Stimulated activated effector memory CD8-positive, alpha-beta T cell treated with anti-CD3 and anti-CD28 coated beads, Interleukin-12 subunit alpha, Interleukin-12 subunit beta, amount 100 ng/mL, for 72 hours (primary cell): ENCODE results near the gene RAB31.
A peak's percentile ranks its signal among the peaks of the same experiment; 100 is the strongest.
"Not testable (repeated sequence)": the region's sequence is repeated elsewhere in the genome, so short reads cannot be mapped to it uniquely, and the experiment has no call there.

Source experiments
- ATAC-seq: fragments of 150-1000 bp; cut with Tn5 transposase; 2 replicates; pipeline ENCODE4 v1.10.0; 2021
- DNase-seq, 2 donors: peaks; one replicate each; pipeline ENCODE4 v3.0.0; 2021 to 2022; ENCODE audit warnings: low spot score in 2 of 2
- H3K27ac Mint-ChIP-seq: one replicate; pipeline ENCODE4 v1.8.0; 2022; ENCODE audit warnings: mild to moderate bottlenecking, mixed read lengths
- H3K36me3 Mint-ChIP-seq: one replicate; pipeline ENCODE4 v1.8.0; 2022; ENCODE audit warnings: mild to moderate bottlenecking, mixed read lengths
- H3K4me1 Mint-ChIP-seq: one replicate; pipeline ENCODE4 v1.8.0; 2022; ENCODE audit warnings: mixed read lengths
- H3K4me3 Mint-ChIP-seq: one replicate; pipeline ENCODE4 v1.8.0; 2022; ENCODE audit warnings: mild to moderate bottlenecking, mixed read lengths
- H3K9me3 Mint-ChIP-seq: one replicate; pipeline ENCODE4 v1.8.0; 2022; ENCODE audit warnings: mixed read lengths

Gene RAB31

DNA sequence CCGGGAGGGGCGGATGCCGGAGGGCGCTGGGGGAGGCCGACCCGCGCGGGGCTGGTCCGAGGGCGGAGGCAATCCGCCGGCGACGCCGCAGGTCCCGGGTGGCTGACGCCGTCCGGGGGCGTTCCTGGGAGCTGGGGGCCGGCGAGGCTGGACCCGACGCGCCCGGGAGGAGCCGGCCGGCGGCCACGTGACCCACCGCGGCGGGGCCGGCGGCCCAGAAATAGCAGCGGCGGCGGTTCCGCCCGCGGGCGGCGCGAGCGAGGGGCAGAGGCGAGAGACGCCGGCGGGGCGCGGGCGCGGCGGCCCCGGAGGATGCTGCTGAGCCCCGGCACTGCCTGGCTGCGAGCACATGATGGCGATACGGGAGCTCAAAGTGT, at the start of gene RAB31:
TSS of gene RAB31 (plus strand) at position 245 of the 377 bp plus-strand sequence. CDS start at position 350, 105 bp downstream.
- Mint-ChIP-seq H3K4me1 (peaks cover 34% of the 10 kb centered on the region), H3K27ac (no peak within 1 kb of the TSS), H3K9me3 (no peaks in the 10 kb centered on the region), H3K36me3 (no peaks in the 10 kb centered on the region), H3K4me3 (peak within 1 kb of the TSS; percentile 69)
- ATAC-seq (peak; percentile 24), DNase-seq (no peak)

GRCh38 chr18:9659499-9660375, 48.4 kb upstream of the RAB31 start:
- no peak overlapping the region for H3K27ac Mint-ChIP-seq
- H3K9me3 Mint-ChIP-seq, result no peaks in the 10 kb centered on the region
- DNase-seq, result no peak
- no peaks in the 10 kb centered on the region for H3K4me1 Mint-ChIP-seq
- no peaks in the 10 kb centered on the region for H3K36me3 Mint-ChIP-seq
- ATAC-seq, result no peak
- H3K4me3 Mint-ChIP-seq, result no peak overlapping the region

DNA sequence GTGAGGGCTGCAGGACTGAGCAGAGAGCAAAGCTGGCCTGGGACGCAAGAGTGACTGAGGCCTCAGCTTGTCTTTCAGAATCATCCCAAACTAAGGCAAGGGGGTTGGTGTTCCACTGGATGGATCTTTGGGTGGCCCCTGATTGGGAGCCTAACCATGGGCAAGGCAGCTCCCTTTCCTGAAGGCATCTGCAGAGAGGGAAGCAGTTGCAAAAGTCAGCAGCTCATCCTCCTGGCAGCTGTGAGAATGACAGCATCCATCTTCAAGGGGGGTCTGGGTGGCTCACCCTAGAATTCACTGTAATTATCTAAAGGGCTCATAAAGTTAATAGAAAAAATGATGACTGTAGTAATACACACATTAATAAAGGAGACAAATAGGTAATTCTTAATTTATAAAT, 46.5 kb upstream of the RAB31 start:
- Mint-ChIP-seq H3K4me1 (no peaks in the 10 kb centered on the region), H3K4me3 (no peak overlapping the region), H3K36me3 (no peaks in the 10 kb centered on the region), H3K27ac (no peak overlapping the region), H3K9me3 (no peaks in the 10 kb centered on the region)
- DNase-seq, result no peak
- no peak for ATAC-seq

DNA sequence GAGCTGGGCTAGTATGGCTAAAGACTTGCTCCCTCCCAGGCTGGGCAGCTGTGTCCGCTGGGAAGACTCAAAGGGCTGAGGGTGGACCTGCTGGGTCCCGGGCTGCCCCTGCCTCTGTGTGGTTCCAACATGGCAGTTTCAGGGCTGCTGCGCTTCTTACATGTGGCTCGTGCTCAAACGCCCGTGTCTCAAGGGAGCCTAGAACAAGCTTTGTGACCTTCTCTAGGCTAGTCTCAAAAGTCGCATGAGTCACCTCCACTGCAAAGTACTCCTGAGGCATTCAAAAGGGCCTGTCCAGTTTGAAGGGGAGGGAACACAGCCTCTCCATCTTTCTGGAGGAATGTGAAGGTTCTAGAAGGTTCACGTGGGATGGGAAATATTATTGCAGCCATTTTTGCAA, 44.7 kb upstream of the RAB31 start:
- DNase-seq (no peak), ATAC-seq (no peak)
- Mint-ChIP-seq H3K4me3 (no peak overlapping the region), H3K36me3 (no peaks in the 10 kb centered on the region), H3K9me3 (no peaks in the 10 kb centered on the region), H3K4me1 (no peaks in the 10 kb centered on the region), H3K27ac (no peak overlapping the region)

DNA sequence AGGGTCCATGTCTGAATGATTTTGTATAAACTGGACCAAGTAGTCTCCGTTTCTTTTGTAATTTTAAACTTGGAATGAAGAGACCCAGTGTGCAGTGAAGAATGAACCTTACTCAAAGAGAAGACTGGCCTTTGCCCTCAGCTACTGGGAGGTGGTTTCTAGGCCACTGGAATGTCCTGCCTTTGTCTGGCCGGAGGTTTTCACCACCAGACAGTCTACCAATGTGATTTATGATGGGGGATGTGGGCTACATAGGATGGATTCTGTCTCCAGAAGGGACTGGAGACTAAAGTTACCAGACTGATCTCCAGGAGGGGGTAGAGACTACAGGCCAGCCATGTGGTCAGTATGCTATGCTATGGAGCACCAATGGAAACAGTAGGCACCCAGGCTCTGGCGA, 42.8 kb upstream of the RAB31 start:
- DNase-seq (no peak), ATAC-seq (peak; percentile 11)
- Mint-ChIP-seq H3K4me1 (no peaks in the 10 kb centered on the region), H3K9me3 (no peaks in the 10 kb centered on the region), H3K4me3 (no peak overlapping the region), H3K27ac (no peak overlapping the region), H3K36me3 (no peaks in the 10 kb centered on the region)

GRCh38 chr18:9666548-9666947, 41.6 kb upstream of the RAB31 start:
- no peaks in the 10 kb centered on the region for H3K36me3 Mint-ChIP-seq
- H3K27ac Mint-ChIP-seq, result no peak overlapping the region
- no peaks in the 10 kb centered on the region for H3K9me3 Mint-ChIP-seq
- H3K4me3 Mint-ChIP-seq, result no peak overlapping the region
- no peak for DNase-seq
- H3K4me1 Mint-ChIP-seq, result no peaks in the 10 kb centered on the region
- ATAC-seq, result no peak

DNA sequence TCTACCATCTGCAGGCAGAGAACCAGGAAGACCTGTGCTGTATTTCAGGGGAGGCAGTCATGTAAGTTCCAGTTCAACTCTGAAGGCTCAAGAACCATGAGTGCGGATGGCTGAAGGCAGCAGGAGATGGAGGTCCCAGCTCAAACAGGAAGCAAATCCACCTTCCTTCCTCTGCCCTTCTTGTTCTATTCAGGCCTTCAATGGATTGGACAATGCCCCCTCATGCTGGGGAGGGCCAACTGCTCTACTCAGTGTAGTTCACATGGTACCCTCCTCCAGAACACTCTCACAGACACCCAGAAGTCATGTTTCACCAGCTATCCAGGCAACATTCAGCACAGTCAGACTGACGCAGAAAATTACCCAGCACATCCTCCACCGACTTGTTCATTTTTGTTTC, 39.1 kb upstream of the RAB31 start:
- DNase-seq (no peak), ATAC-seq (no peak)
- Mint-ChIP-seq H3K4me3 (no peak overlapping the region), H3K36me3 (no peaks in the 10 kb centered on the region), H3K4me1 (peaks cover 6% of the 10 kb centered on the region), H3K27ac (no peak overlapping the region), H3K9me3 (no peaks in the 10 kb centered on the region)

DNA sequence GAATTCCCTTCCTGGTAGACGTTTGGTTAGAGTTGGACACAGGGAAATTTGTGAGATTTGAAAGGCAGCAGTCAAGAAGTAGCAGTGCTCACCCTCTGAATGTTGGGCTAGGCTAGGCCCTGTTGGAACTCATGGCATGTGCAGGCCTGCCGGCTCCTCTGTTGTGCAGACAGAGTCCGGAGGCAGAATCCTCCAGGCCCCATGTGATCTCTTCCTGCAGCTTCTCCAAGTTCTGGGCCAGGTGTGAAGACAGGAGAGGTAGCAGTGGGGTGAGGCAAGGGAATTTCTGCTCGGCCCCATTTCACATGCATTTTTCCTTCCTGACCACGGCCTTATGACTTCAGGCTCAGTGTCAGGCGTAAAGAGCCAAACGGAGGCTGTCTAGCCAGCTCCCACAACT, 36.9 kb upstream of the RAB31 start:
- H3K36me3 Mint-ChIP-seq, result no peaks in the 10 kb centered on the region
- no peak overlapping the region for H3K27ac Mint-ChIP-seq
- H3K4me3 Mint-ChIP-seq, result no peak overlapping the region
- H3K4me1 Mint-ChIP-seq, result peaks cover 6% of the 10 kb centered on the region
- DNase-seq, result no peak
- ATAC-seq, result no peak
- H3K9me3 Mint-ChIP-seq, result no peaks in the 10 kb centered on the region

DNA sequence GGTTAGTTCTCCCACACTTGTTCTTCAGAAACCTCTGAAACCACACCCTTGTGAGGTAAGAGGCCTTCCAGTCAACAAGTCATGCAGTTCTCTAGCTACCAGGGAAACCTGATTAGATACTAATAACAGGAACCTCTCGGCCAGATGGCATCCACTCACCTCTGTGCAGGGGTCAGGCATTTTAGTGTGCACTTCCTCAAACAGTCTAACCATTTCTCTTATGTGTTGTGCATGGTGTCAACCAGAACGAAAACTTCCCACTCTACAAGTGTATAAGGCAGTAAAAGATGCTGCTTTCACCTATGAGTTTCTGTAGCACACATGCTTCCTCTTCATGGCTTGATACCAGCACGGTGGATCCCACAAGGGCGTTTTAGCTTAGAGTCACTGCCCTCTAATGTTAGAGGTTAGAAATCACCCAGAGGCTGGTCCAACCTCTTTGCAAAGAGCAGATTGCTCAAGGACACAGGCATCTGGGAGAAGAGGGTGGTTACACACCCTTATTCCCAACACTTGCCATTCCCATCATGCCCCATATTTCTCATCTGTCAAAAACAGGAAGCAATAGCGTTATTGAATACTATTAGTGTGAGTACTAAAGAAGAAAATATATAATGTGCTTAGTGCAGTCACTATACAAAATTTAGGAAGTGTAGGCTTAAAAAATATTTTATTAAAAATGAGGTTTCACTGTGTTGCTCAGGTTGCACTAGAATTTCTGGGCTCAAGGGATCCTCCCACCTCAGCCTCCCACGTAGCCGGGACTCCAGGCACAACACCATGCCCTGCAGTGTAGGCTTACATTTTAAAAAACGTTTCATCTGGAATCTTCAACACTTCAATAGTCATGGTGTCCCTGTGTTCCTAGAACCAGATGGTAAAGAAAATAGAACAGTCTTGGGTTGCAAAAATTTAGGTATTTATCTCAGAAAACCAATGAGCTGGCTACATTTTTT, 34.5 kb upstream of the RAB31 start:
- Mint-ChIP-seq H3K4me3 (no peak overlapping the region), H3K36me3 (no peaks in the 10 kb centered on the region), H3K27ac (no peak overlapping the region)

GRCh38 chr18:9678216-9678615, 29.9 kb upstream of the RAB31 start:
- not testable (repeated sequence) for H3K9me3 Mint-ChIP-seq, DNase-seq, H3K36me3 Mint-ChIP-seq, H3K27ac Mint-ChIP-seq, H3K4me3 Mint-ChIP-seq, H3K4me1 Mint-ChIP-seq, ATAC-seq

More for the DNA sequence above, 34.5 kb upstream of the RAB31 start:
- Mint-ChIP-seq H3K4me1 (peaks cover 6% of the 10 kb centered on the region), H3K9me3 (no peaks in the 10 kb centered on the region)
- ATAC-seq, result peak; percentile 94
- DNase-seq, result peak in 1 of 2 donors; percentile 57

GRCh38 chr18:9679125-9679524, 29.0 kb upstream of the RAB31 start:
- Mint-ChIP-seq H3K4me1 (no peaks in the 10 kb centered on the region), H3K9me3 (no peaks in the 10 kb centered on the region), H3K27ac (no peak overlapping the region), H3K36me3 (no peaks in the 10 kb centered on the region), H3K4me3 (no peak overlapping the region)
- no peak for DNase-seq
- ATAC-seq, result no peak

DNA sequence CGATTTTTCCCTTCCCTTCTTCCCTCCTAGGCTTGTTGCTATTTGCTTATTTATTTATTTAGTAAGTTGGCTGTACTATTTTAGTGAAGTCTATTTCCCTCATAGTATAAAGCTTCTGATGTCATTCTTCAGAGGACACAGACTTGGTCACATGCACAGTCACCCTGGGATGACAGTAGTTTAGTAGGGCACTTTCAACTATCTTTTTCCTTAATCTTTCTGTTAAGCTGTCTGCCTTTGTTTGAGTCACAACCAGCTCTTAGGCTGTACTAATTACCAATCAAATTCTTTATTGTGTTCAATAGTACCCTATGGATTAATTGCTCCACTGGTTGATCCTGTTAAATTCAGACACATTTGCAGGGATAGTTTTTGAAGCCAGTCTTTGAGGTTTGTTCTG, 26.9 kb upstream of the RAB31 start:
- Mint-ChIP-seq H3K27ac (no peak overlapping the region), H3K4me1 (no peaks in the 10 kb centered on the region), H3K9me3 (no peaks in the 10 kb centered on the region), H3K4me3 (no peak overlapping the region), H3K36me3 (no peaks in the 10 kb centered on the region)
- DNase-seq, result no peak
- no peak for ATAC-seq

GRCh38 chr18:9682572-9682971, 25.5 kb upstream of the RAB31 start:
- no peaks in the 10 kb centered on the region for H3K9me3 Mint-ChIP-seq
- DNase-seq (no peak), ATAC-seq (no peak)
- H3K27ac Mint-ChIP-seq, result no peak overlapping the region
- H3K4me3 Mint-ChIP-seq, result no peak overlapping the region
- H3K4me1 Mint-ChIP-seq, result no peaks in the 10 kb centered on the region
- H3K36me3 Mint-ChIP-seq, result no peaks in the 10 kb centered on the region

DNA sequence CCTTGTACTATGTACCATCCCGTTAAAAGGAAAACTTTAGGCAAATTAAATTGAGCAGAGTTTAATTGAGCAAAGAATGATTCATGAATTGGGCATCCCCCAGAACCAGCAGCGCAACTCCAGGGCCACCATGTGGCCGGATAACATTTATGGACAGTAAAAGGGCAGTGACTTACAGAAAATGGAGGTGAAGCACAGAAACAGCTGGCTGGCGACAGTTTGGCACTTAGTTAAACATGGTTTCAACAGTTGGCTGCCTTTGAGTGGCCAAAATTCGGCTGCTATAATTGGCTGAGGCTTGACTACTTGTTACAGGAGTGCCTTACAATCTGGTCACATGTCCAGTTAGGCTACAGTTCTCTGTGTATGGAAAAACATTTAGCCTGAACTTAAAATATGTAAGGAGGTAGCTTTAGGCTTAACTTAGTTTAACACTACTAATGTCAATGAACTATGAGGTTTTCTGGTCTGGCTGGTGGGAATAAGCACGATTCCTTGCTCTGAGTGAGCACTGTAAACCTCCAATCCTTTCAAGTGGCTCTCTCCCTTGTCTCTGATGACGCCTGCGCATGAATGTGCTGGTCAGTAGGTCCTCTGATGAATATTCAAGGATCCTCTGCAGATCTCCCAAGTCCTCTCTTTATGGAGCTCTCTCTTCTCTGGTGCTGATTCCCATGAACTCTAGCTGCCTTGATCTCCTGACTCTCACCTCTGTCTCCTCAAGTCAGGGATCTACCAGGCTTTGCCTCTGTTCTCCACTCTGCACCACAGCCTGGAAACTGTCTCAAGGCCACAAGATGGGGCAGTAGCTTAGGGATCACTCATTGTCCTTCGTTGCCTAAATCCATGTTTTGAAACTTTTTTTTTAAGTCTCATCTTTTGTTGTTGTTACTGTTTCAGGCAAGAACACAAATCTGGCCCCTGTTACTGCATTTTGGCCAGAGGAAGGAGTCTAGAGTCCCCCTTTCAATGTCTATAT, 24.4 kb upstream of the RAB31 start:
- no peak overlapping the region for H3K27ac Mint-ChIP-seq
- no peaks in the 10 kb centered on the region for H3K4me1 Mint-ChIP-seq
- DNase-seq, result no peak
- no peak overlapping the region for H3K4me3 Mint-ChIP-seq
- no peaks in the 10 kb centered on the region for H3K36me3 Mint-ChIP-seq
- ATAC-seq, result no peak
- no peaks in the 10 kb centered on the region for H3K9me3 Mint-ChIP-seq
